ENCODE results near the gene TAOK2. TPM values are rescaled to one million over a fixed set of nuclear protein-coding genes. Genes with fewer than 3 reads are reported as not detected.

TAOK2 gene
- total and polyA plus RNA-seq, 2 of the 13 experiments (the other 11 are each of a cell fraction or from before 2014, with no cell fraction given): 17.4 to 43.2 TPM

DNA sequence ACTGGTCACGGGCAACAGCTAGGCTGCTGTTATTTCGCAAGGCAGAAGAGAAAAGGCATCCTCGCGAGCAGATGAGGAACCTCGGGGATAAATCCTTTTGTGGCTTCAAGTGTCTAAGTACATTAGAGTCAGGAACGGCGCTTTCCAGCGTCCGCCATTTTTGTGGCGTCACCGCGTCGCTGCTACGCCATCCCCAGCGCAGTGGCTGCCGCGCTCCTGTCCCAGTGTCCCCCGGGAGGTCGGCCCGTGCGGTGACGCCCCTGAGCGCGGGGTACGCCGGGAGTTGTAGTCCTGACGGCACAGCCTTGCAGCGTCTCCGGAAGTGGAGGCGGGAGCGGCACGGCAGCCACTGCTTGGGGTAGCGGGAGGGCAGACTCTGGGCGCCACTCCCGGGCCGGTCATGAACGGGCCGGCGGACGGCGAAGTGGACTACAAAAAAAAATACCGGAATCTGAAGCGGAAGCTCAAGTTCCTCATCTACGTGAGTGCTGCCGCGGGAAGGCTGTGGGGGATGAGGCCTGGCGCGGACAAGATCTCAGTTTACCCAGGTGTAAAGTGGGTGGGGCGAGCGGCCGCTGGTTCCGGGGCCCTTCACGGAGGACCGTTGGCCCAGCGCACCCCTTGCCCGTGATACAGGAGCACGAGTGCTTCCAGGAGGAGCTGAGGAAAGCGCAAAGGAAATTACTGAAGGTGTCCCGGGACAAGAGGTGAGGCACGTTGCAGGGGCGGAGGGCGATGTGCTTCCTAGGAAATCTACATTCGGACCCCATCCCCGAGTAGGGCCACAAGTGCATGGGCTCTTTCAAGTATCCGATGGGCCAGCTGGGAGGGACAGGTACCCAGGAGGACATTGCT lies 22.5 kb downstream of the TAOK2 start, which contains the start of gene INO80E (continued):
- no peak for TF ChIP-seq TRIM22 (IDR thresholded peaks at IDR 0.05)
- TF ChIP-seq, protein P1, sequence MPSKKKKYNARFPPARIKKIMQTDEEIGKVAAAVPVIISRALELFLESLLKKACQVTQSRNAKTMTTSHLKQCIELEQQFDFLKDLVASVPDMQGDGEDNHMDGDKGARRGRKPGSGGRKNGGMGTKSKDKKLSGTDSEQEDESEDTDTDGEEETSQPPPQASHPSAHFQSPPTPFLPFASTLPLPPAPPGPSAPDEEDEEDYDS (CRISPR knock-in tag; IDR thresholded peaks at IDR 0.05): peak; percentile 90
- peak; percentile 38; the same call in 1 of the 2 replicates for TF ChIP-seq ELF4 (CRISPR knock-in tag; IDR thresholded peaks at IDR 0.05; ENCODE audit: borderline replicate concordance)
- TF ChIP-seq SMAD9 (CRISPR knock-in tag; IDR thresholded peaks at IDR 0.05): no peak; the same call in 1 of the 2 replicates
- no peak for TF ChIP-seq ZNF34 (CRISPR knock-in tag; IDR thresholded peaks at IDR 0.05; ENCODE audit: borderline replicate concordance)
- TF ChIP-seq ATF7 (IDR thresholded peaks at IDR 0.05): 0 out of 2 replicates have a peak, but pooled peaks have one; percentile 7
- peak; percentile 72; the same call in 1 of the 2 replicates for TF ChIP-seq ATF7 (CRISPR knock-in tag; IDR thresholded peaks at IDR 0.05)
- TF ChIP-seq ZNF878 (CRISPR knock-in tag; IDR thresholded peaks at IDR 0.05): no peak
- peak; percentile 39; the same call in 1 of the 2 replicates for TF ChIP-seq NCOA2 (CRISPR knock-in tag; IDR thresholded peaks at IDR 0.05)
- no peak for TF ChIP-seq ZNF10 (CRISPR knock-in tag; IDR thresholded peaks at IDR 0.05; ENCODE audit: borderline replicate concordance, low read depth)
- TF ChIP-seq, protein P2, sequence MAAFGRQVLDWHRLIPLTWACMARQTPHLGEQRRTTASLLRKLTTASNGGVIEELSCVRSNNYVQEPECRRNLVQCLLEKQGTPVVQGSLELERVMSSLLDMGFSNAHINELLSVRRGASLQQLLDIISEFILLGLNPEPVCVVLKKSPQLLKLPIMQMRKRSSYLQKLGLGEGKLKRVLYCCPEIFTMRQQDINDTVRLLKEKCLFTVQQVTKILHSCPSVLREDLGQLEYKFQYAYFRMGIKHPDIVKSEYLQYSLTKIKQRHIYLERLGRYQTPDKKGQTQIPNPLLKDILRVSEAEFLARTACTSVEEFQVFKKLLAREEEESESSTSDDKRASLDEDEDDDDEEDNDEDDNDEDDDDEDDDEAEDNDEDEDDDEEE (CRISPR knock-in tag; IDR thresholded peaks at IDR 0.05): peak; percentile 51
- peak; percentile 95 for TF ChIP-seq HNF1B (CRISPR knock-in tag; IDR thresholded peaks at IDR 0.05)
- peak; percentile 91; the same call in 1 of the 2 replicates for TF ChIP-seq KLF6 (CRISPR knock-in tag; IDR thresholded peaks at IDR 0.05)
- TF ChIP-seq SATB2 (CRISPR knock-in tag; IDR thresholded peaks at IDR 0.05): 0 out of 2 replicates have a peak, but pooled peaks have one; percentile 7
- TF ChIP-seq POLR2G (IDR thresholded peaks at IDR 0.05; ENCODE audit: low read depth, low read length): peak; percentile 95
- no peak for TF ChIP-seq RAD51 (IDR thresholded peaks at IDR 0.05; ENCODE audit: borderline replicate concordance)
- TF ChIP-seq, protein P3, sequence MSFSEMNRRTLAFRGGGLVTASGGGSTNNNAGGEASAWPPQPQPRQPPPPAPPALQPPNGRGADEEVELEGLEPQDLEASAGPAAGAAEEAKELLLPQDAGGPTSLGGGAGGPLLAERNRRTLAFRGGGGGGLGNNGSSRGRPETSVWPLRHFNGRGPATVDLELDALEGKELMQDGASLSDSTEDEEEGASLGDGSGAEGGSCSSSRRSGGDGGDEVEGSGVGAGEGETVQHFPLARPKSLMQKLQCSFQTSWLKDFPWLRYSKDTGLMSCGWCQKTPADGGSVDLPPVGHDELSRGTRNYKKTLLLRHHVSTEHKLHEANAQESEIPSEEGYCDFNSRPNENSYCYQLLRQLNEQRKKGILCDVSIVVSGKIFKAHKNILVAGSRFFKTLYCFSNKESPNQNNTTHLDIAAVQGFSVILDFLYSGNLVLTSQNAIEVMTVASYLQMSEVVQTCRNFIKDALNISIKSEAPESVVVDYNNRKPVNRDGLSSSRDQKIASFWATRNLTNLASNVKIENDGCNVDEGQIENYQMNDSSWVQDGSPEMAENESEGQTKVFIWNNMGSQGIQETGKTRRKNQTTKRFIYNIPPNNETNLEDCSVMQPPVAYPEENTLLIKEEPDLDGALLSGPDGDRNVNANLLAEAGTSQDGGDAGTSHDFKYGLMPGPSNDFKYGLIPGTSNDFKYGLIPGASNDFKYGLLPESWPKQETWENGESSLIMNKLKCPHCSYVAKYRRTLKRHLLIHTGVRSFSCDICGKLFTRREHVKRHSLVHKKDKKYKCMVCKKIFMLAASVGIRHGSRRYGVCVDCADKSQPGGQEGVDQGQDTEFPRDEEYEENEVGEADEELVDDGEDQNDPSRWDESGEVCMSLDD (CRISPR knock-in tag; IDR thresholded peaks at IDR 0.05; ENCODE audit: borderline replicate concordance): peak; percentile 2; the same call in 1 of the 2 replicates
- TF ChIP-seq MAFF (IDR thresholded peaks at IDR 0.05; ENCODE audit: low read depth, low read length): no peak
- peak; percentile 79; the same call in 1 of the 3 replicates for TF ChIP-seq MXI1 (IDR thresholded peaks at IDR 0.05; ENCODE audit: borderline replicate concordance, low read depth, low read length)
- TF ChIP-seq SP2 (CRISPR knock-in tag; IDR thresholded peaks at IDR 0.05): peak; percentile 72
- TF ChIP-seq FOXA3 (CRISPR knock-in tag; IDR thresholded peaks at IDR 0.05): peak; percentile 86
- TF ChIP-seq TCF12 (IDR thresholded peaks at IDR 0.05): no peak
- no peak for TF ChIP-seq TCF12 (CRISPR knock-in tag; IDR thresholded peaks at IDR 0.05)

All from HepG2 (cell line).